ENCODE measurements around the gene EIF4G3.

GRCh38 chr1:20947409-20947808 is 229.3 kb downstream of the EIF4G3 start:
- TF ChIP-seq, protein P1, sequence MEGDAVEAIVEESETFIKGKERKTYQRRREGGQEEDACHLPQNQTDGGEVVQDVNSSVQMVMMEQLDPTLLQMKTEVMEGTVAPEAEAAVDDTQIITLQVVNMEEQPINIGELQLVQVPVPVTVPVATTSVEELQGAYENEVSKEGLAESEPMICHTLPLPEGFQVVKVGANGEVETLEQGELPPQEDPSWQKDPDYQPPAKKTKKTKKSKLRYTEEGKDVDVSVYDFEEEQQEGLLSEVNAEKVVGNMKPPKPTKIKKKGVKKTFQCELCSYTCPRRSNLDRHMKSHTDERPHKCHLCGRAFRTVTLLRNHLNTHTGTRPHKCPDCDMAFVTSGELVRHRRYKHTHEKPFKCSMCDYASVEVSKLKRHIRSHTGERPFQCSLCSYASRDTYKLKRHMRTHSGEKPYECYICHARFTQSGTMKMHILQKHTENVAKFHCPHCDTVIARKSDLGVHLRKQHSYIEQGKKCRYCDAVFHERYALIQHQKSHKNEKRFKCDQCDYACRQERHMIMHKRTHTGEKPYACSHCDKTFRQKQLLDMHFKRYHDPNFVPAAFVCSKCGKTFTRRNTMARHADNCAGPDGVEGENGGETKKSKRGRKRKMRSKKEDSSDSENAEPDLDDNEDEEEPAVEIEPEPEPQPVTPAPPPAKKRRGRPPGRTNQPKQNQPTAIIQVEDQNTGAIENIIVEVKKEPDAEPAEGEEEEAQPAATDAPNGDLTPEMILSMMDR (IDR thresholded peaks at IDR 0.05): no peak
- no peak for TF ChIP-seq MXI1 (IDR thresholded peaks at IDR 0.05; ENCODE audit: low read depth, low read length)
- no peak for TF ChIP-seq MEF2A (IDR thresholded peaks at IDR 0.05; ENCODE audit: borderline replicate concordance, low read depth)
- no peak for TF ChIP-seq POLR2AphosphoS5 (IDR thresholded peaks at IDR 0.05; ENCODE audit: low read depth, low read length)
- no peak for TF ChIP-seq EZH2phosphoT487 (IDR thresholded peaks at IDR 0.05; ENCODE audit: borderline replicate concordance, low read depth)
- no peak for TF ChIP-seq REST (IDR thresholded peaks at IDR 0.05; ENCODE audit: low read depth, low read length)
- no peak for TF ChIP-seq RXRA (IDR thresholded peaks at IDR 0.05; ENCODE audit: borderline replicate concordance, low read depth)
- TF ChIP-seq RCOR1 (IDR thresholded peaks at IDR 0.05; ENCODE audit: low read length): no peak
- TF ChIP-seq TEAD4 (IDR thresholded peaks at IDR 0.05; ENCODE audit: borderline replicate concordance, insufficient read depth): no peak
- no peak for TF ChIP-seq EP300 (IDR thresholded peaks at IDR 0.05; ENCODE audit: borderline replicate concordance in 1 of 2, low read depth in 1 of 2, low read length in 1 of 2)
- TF ChIP-seq USF1 (IDR thresholded peaks at IDR 0.05; ENCODE audit: borderline replicate concordance, low read depth): no peak
- no peak for TF ChIP-seq TCF12 (IDR thresholded peaks at IDR 0.05)
- TF ChIP-seq YY1 (IDR thresholded peaks at IDR 0.05; ENCODE audit: low read depth): no peak
- TF ChIP-seq FOXJ3 (CRISPR knock-in tag; IDR thresholded peaks at IDR 0.05): no peak
